Activated CD8-positive, alpha-beta T cell treated with anti-CD3 and anti-CD28 coated beads, Interleukin-2, amount 10 ng/mL, durations not matched to agents 7 days and 5 days (primary cell): ENCODE data around the gene CTNNA2. TPM values are rescaled to one million over a fixed set of nuclear protein-coding genes. Genes with fewer than 3 reads are reported as not detected.

ENCODE experiments used
- ATAC-seq: fragments of 150-1000 bp; cut with Tn5 transposase; one replicate; pipeline ENCODE4 v1.10.0; 2021; ENCODE audit warnings: moderate library complexity
- CTCF ChIA-PET: fragments of 350-600 bp; sonication (Branson Sonifier 250); formaldehyde crosslinking; loops from one replicate; lab custom pipeline; 2021; ENCODE audit warnings: antibody characterized with exemption; lab: Charles Lee
- POLR2A ChIA-PET: fragments of 350-600 bp; sonication (Branson Sonifier 250); formaldehyde crosslinking; loops from one replicate; lab custom pipeline; 2021; ENCODE audit warnings: antibody characterized with exemption; lab: Charles Lee
- DNase-seq: peaks from one replicate; pipeline ENCODE4 v3.0.0-alpha.2; 2020
- H3K27ac Mint-ChIP-seq: one replicate; pipeline ENCODE4 v1.8.0; 2021; ENCODE audit warnings: mild to moderate bottlenecking, mixed read lengths
- H3K27me3 Mint-ChIP-seq: one replicate; pipeline ENCODE4 v1.8.0; 2021; ENCODE audit warnings: low read depth, mixed read lengths
- H3K36me3 Mint-ChIP-seq: one replicate; pipeline ENCODE4 v1.8.0; 2021; ENCODE audit warnings: low read depth, mixed read lengths
- H3K4me1 Mint-ChIP-seq: one replicate; pipeline ENCODE4 v1.8.0; 2021; ENCODE audit warnings: low read depth, mixed read lengths
- H3K4me3 Mint-ChIP-seq: one replicate; pipeline ENCODE4 v1.8.0; 2021; ENCODE audit warnings: mild to moderate bottlenecking, mixed read lengths
- H3K9me3 Mint-ChIP-seq: one replicate; pipeline ENCODE4 v1.8.0; 2022; ENCODE audit warnings: mixed read lengths; ENCODE audit not compliant: insufficient read depth
- total RNA-seq, 2 experiments: library from RNA; stranded (reverse); gene quantifications; one replicate each; pipeline ENCODE4 v1.2.3, GENCODE V29; 2021

Gene CTNNA2
- total RNA-seq, 2 experiments from 2014 or later: not detected

DNA sequence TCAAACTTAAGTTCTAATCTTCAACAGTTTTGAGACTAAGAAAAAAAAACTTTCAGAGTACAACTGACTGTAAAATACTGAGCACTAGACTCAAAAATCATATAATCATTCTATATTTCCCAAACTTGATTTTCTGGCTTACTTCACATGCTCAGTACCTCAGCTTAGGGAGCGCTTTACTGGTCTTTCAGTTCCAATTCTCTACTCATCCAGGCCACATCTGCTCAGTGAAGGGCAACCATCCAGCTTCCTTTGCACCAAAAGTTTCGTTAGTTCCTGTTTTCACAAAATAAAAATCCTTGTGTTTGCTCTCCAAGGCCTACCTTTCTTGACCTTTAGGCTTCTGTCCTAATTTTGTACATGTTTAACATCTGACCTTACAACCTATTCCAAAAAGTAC, 1079.3 kb downstream of the CTNNA2 start:
- CTCF ChIA-PET: no interaction called here
- H3K36me3 Mint-ChIP-seq: no peaks in the 10 kb centered on the region
- H3K27ac Mint-ChIP-seq: no peak overlapping the region
- H3K27me3 Mint-ChIP-seq: no peaks in the 10 kb centered on the region
- DNase-seq (no peak), ATAC-seq (no peak)
- no peaks in the 10 kb centered on the region for H3K4me1 Mint-ChIP-seq
- H3K9me3 Mint-ChIP-seq: peaks cover 23% of the 10 kb centered on the region
- no peak overlapping the region for H3K4me3 Mint-ChIP-seq
- POLR2A ChIA-PET: no interaction called here

DNA sequence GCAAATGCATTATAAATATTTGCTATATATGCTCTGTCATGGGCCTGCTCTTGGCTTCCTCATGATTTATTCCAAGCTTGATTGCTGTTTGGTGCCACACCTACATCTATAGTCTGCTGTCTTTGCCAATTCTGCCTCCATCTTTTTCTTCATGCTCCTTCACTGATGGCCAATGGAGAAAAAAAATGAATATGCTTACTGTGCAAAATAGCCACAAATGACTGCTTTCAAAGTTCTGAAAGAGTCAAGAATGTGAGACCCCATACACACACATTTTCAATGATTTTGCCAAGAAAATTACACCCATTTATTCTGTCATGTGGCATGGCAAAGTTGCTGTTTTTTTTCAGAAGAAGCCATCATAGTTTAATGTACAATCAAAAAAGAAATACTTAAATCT, 1097.3 kb downstream of the CTNNA2 start:
- Mint-ChIP-seq H3K27ac (no peak overlapping the region), H3K9me3 (peaks cover 8% of the 10 kb centered on the region), H3K27me3 (no peaks in the 10 kb centered on the region), H3K4me3 (no peak overlapping the region), H3K4me1 (no peaks in the 10 kb centered on the region), H3K36me3 (no peaks in the 10 kb centered on the region)
- ChIA-PET CTCF (no interaction called here), POLR2A (no interaction called here)
- ATAC-seq (no peak), DNase-seq (no peak)

DNA sequence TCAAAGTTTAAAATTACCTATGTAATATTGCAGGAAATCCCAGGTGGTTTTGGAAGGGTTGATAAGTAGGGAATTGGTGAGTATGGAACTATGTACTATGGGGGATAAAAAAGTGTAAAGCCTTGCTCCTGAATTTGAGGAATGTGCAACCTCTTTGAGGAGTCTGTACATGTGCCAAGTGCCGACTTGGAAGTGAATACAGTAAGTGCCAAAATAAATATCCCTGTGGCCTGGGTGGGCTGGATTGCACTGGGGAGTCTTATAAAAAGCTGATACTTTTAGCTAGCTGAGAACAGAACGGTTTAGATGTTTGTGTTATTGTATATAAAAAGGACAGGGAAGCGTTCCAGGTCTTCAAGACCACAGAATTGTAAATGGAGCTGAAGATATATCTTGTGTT, 1108.8 kb downstream of the CTNNA2 start:
- no peak overlapping the region for H3K27ac Mint-ChIP-seq
- H3K36me3 Mint-ChIP-seq: no peaks in the 10 kb centered on the region
- CTCF ChIA-PET: no interaction called here
- DNase-seq (no peak), ATAC-seq (no peak)
- no peaks in the 10 kb centered on the region for H3K4me1 Mint-ChIP-seq
- H3K4me3 Mint-ChIP-seq: no peak overlapping the region
- no peaks in the 10 kb centered on the region for H3K27me3 Mint-ChIP-seq
- H3K9me3 Mint-ChIP-seq: peaks cover 42% of the 10 kb centered on the region
- POLR2A ChIA-PET: no interaction called here

- CTCF ChIA-PET: no interaction called here
- Mint-ChIP-seq H3K9me3 (peaks cover 38% of the 10 kb centered on the region), H3K27me3 (no peaks in the 10 kb centered on the region), H3K4me1 (no peaks in the 10 kb centered on the region), H3K4me3 (no peak overlapping the region), H3K36me3 (no peaks in the 10 kb centered on the region), H3K27ac (no peak overlapping the region)
- DNase-seq (no peak), ATAC-seq (no peak)
- POLR2A ChIA-PET: no interaction called here
Measured at GRCh38 chr2:80624062-80624461, 1111.2 kb downstream of the CTNNA2 start.

GRCh38 chr2:80634590-80634989, 1121.7 kb downstream of the CTNNA2 start:
- no peaks in the 10 kb centered on the region for H3K27me3 Mint-ChIP-seq
- no peak for DNase-seq
- CTCF ChIA-PET: no interaction called here
- H3K4me1 Mint-ChIP-seq: no peaks in the 10 kb centered on the region
- no peak for ATAC-seq
- no peak overlapping the region for H3K4me3 Mint-ChIP-seq
- no peak overlapping the region for H3K27ac Mint-ChIP-seq
- peaks cover 9% of the 10 kb centered on the region for H3K9me3 Mint-ChIP-seq
- POLR2A ChIA-PET: no interaction called here
- no peaks in the 10 kb centered on the region for H3K36me3 Mint-ChIP-seq

- Mint-ChIP-seq H3K9me3 (peaks cover 11% of the 10 kb centered on the region), H3K36me3 (no peaks in the 10 kb centered on the region), H3K27ac (no peak overlapping the region), H3K27me3 (no peaks in the 10 kb centered on the region), H3K4me1 (no peaks in the 10 kb centered on the region), H3K4me3 (no peak overlapping the region)
- DNase-seq: no peak
- ChIA-PET POLR2A (no interaction called here), CTCF (no interaction called here)
- ATAC-seq: no peak
Measured at GRCh38 chr2:80638783-80639182, 1125.9 kb downstream of the CTNNA2 start.

DNA sequence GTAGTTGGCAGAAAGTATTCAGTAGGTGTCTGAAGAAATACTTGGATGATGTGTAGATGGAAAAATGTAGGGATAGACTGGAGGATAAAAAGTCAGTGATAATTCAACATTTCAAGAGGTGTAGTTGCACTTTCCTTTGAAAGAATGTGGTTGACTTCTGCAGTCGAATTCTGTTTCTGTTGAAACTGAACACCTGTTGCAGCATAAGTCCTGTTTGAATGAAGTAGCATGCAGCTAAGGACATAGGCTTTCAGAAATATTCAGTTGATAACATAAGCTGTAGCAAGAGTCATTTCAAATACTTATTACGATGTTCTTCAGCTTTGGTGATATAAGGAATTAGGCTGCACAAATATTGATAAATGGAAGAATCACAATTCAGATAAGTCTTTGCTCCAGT, 1129.6 kb downstream of the CTNNA2 start:
- Mint-ChIP-seq H3K4me1 (no peaks in the 10 kb centered on the region), H3K27ac (no peak overlapping the region), H3K36me3 (no peaks in the 10 kb centered on the region), H3K9me3 (peaks cover 25% of the 10 kb centered on the region), H3K27me3 (no peaks in the 10 kb centered on the region), H3K4me3 (no peak overlapping the region)
- no peak for DNase-seq
- POLR2A ChIA-PET: no interaction called here
- CTCF ChIA-PET: no interaction called here
- ATAC-seq: no peak

GRCh38 chr2:80643598-80643997, 1130.7 kb downstream of the CTNNA2 start:
- H3K4me1 Mint-ChIP-seq: no peaks in the 10 kb centered on the region
- no peak overlapping the region for H3K27ac Mint-ChIP-seq
- no peaks in the 10 kb centered on the region for H3K27me3 Mint-ChIP-seq
- POLR2A ChIA-PET: no interaction called here
- H3K36me3 Mint-ChIP-seq: no peaks in the 10 kb centered on the region
- CTCF ChIA-PET: no interaction called here
- H3K9me3 Mint-ChIP-seq: peaks cover 20% of the 10 kb centered on the region
- no peak overlapping the region for H3K4me3 Mint-ChIP-seq
- ATAC-seq: no peak
- DNase-seq: no peak

DNA sequence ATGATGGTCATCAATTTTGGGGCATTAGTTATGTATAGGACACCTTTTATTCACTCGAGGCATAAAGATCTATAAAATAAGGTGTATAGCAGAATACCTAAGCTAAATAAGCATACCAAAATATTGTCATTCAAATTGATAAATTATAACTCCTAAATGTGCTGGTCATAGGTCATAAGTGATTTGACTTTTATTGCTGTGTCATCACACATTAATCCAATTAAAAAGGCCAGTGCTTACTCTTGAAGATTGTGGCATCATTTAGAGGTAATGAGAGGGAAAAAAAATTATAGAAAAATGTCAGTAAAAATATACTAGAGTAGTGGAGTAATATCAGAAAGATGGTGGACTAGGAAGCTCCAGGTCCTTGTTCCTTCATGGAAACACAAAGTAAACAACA, 1138.6 kb downstream of the CTNNA2 start:
- no peak for ATAC-seq
- Mint-ChIP-seq H3K4me1 (no peaks in the 10 kb centered on the region), H3K27me3 (no peaks in the 10 kb centered on the region), H3K9me3 (peaks cover 25% of the 10 kb centered on the region), H3K27ac (no peak overlapping the region), H3K36me3 (no peaks in the 10 kb centered on the region), H3K4me3 (no peak overlapping the region)
- ChIA-PET CTCF (no interaction called here), POLR2A (no interaction called here)
- DNase-seq: no peak

DNA sequence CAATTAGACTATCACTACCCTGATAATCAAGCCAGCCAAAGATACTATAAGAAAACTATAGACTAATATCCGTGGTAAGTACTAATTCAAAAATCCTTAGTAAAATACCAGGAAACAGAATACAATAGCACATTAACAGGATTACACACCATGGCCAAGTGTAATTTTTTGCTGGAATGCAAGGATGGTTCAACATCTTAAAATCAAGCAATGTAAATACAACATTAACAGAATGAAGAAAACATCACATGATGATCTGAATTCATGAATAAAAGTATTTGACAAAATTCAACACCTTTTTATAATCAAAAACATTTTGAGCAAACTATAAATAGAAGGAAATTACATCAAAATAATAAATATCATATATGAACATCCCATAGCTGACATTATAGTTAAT, 1142.4 kb downstream of the CTNNA2 start:
- H3K9me3 Mint-ChIP-seq: peaks cover 25% of the 10 kb centered on the region
- DNase-seq (no peak), ATAC-seq (no peak)
- H3K36me3 Mint-ChIP-seq: no peaks in the 10 kb centered on the region
- H3K4me3 Mint-ChIP-seq: no peak overlapping the region
- ChIA-PET POLR2A (no interaction called here), CTCF (no interaction called here)
- H3K27me3 Mint-ChIP-seq: no peaks in the 10 kb centered on the region
- H3K27ac Mint-ChIP-seq: no peak overlapping the region
- H3K4me1 Mint-ChIP-seq: no peaks in the 10 kb centered on the region

- H3K27me3 Mint-ChIP-seq: no peaks in the 10 kb centered on the region
- POLR2A ChIA-PET: no interaction called here
- H3K4me1 Mint-ChIP-seq: no peaks in the 10 kb centered on the region
- H3K4me3 Mint-ChIP-seq: no peak overlapping the region
- H3K9me3 Mint-ChIP-seq: peaks cover 13% of the 10 kb centered on the region
- DNase-seq (no peak), ATAC-seq (no peak)
- CTCF ChIA-PET: no interaction called here
- no peaks in the 10 kb centered on the region for H3K36me3 Mint-ChIP-seq
- no peak overlapping the region for H3K27ac Mint-ChIP-seq
Measured at GRCh38 chr2:80670763-80671162, 1157.9 kb downstream of the CTNNA2 start.

DNA sequence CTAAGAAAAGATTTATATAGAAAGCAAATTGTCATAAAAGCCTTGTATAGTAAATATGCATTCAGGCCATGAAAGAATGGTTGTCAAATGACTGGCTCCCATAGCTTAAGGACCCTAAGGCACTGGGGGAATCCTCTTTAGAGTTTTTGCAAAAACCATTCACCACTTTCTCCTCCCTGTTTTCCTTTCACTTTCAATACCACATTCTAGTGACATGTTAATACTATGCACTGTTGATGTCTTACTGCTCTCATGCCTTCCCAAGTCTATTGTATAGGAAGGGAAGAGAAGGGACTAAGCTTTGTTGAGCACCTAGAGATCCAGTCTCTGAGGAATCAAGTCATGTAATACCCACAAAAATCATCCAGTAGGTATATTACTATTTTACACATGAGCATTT, 1174.7 kb downstream of the CTNNA2 start:
- no peaks in the 10 kb centered on the region for H3K27me3 Mint-ChIP-seq
- H3K9me3 Mint-ChIP-seq: peaks cover 4% of the 10 kb centered on the region
- ATAC-seq: no peak
- H3K4me3 Mint-ChIP-seq: no peak overlapping the region
- H3K27ac Mint-ChIP-seq: no peak overlapping the region
- H3K4me1 Mint-ChIP-seq: no peaks in the 10 kb centered on the region
- no peak for DNase-seq
- CTCF ChIA-PET: no interaction called here
- no peaks in the 10 kb centered on the region for H3K36me3 Mint-ChIP-seq
- POLR2A ChIA-PET: no interaction called here

GRCh38 chr2:80689106-80689505, 1176.3 kb downstream of the CTNNA2 start:
- ATAC-seq: no peak
- no peak for DNase-seq
- H3K4me3 Mint-ChIP-seq: no peak overlapping the region
- no peaks in the 10 kb centered on the region for H3K27me3 Mint-ChIP-seq
- ChIA-PET POLR2A (no interaction called here), CTCF (no interaction called here)
- no peaks in the 10 kb centered on the region for H3K36me3 Mint-ChIP-seq
- no peaks in the 10 kb centered on the region for H3K4me1 Mint-ChIP-seq
- H3K9me3 Mint-ChIP-seq: peaks cover 1% of the 10 kb centered on the region
- H3K27ac Mint-ChIP-seq: no peak overlapping the region
